WI38 (cell line): Measurements from ENCODE around the gene KLK15.

ENCODE experiments used
- H3K4me3 ChIP-seq: 2 replicates; pipeline ENCODE4 v1.5.1; 2011; ENCODE audit warnings: low read depth, mild to moderate bottlenecking, control low read depth, low read length
- CTCF ChIP-seq: IDR thresholded peaks from 2 replicates; pipeline ENCODE4 v1.5.1; 2012; ENCODE audit warnings: low read depth, mild to moderate bottlenecking, control low read depth, low read length

KLK15 gene

GRCh38 chr19:50874211-50874610 lies 40.8 kb upstream of the KLK15 start:
- no peak for TF ChIP-seq CTCF
- no peak overlapping the region for H3K4me3 ChIP-seq

GRCh38 chr19:50873056-50873455 lies 39.7 kb upstream of the KLK15 start, which contains the start of gene KLK2:
KLK2 (plus strand) TSS chr19:50873439; CDS start chr19:50873474, 35 bp downstream.
- no peak within 1 kb of the TSS for H3K4me3 ChIP-seq
- TF ChIP-seq CTCF, result no peak

- H3K4me3 ChIP-seq, result no peak overlapping the region
- TF ChIP-seq CTCF, result no peak
These were observed 37.2 kb upstream of the KLK15 start for GRCh38 chr19:50870417-50871089.

- TF ChIP-seq CTCF, result no peak
- no peak overlapping the region for H3K4me3 ChIP-seq
These were observed 36.1 kb upstream of the KLK15 start for GRCh38 chr19:50869479-50869878.

DNA sequence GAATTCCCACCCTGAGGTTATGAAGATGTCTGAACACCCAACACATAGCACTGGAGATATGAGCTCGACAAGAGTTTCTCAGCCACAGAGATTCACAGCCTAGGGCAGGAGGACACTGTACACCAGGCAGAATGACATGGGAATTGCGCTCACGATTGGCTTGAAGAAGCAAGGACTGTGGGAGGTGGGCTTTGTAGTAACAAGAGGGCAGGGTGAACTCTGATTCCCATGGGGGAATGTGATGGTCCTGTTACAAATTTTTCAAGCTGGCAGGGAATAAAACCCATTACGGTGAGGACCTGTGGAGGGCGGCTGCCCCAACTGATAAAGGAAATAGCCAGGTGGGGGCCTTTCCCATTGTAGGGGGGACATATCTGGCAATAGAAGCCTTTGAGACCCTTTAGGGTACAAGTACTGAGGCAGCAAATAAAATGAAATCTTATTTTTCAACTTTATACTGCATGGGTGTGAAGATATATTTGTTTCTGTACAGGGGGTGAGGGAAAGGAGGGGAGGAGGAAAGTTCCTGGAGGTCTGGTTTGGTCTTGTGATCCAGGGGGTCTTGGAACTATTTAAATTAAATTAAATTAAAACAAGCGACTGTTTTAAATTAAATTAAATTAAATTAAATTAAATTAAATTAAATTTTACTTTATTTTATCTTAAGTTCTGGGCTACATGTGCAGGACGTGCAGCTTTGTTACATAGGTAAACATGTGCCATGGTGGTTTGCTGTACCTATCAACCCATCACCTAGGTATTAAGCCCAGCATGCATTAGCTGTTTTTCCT lies 28.3 kb upstream of the KLK15 start:
- H3K4me3 ChIP-seq, result no peak overlapping the region
- TF ChIP-seq CTCF, result no peak

- no peak overlapping the region for H3K4me3 ChIP-seq
- TF ChIP-seq CTCF, result no peak
These were observed 27.6 kb upstream of the KLK15 start for GRCh38 chr19:50861010-50861409.

DNA sequence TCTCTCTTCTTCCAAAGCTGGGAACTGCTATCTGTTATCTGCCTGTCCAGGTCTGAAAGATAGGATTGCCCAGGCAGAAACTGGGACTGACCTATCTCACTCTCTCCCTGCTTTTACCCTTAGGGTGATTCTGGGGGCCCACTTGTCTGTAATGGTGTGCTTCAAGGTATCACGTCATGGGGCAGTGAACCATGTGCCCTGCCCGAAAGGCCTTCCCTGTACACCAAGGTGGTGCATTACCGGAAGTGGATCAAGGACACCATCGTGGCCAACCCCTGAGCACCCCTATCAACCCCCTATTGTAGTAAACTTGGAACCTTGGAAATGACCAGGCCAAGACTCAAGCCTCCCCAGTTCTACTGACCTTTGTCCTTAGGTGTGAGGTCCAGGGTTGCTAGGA lies 26.5 kb upstream of the KLK15 start:
- TF ChIP-seq CTCF, result no peak
- no peak overlapping the region for H3K4me3 ChIP-seq
